Pancreas (tissue), 10 donors: ENCODE measurements around the gene PXK. TPM values are rescaled to one million over a fixed set of nuclear protein-coding genes. Genes with fewer than 3 reads are reported as not detected.

Experiments used
- ATAC-seq, 4 donors: fragments of 200-7000 bp; cut with Tn5 transposase; one replicate each; pipeline versions ENCODE4 v1.8.0 to v1.9.1; 2020; ENCODE audit warnings: mild to moderate bottlenecking in 4 of 4, moderate library complexity in 4 of 4
- DNase-seq, 6 donors: peaks; one replicate each; pipeline ENCODE4 v3.0.0-alpha.2; 2020
- FAIRE-seq: peaks from 2 replicates; lab custom pipeline; 2012; peaks lifted over from hg19 to GRCh38; lab: Jason Lieb, UNC
- H3K27ac ChIP-seq, 4 donors: fragments of 200-600 bp; sonication (generic); 1 replicate in 3 of 4; 2 replicates in 1 of 4; pipeline versions ENCODE4 v1.5.0 to v1.8.0; 2020
- H3K27me3 ChIP-seq, 4 donors: fragments of 200-600 bp; one replicate each; pipeline ENCODE4 v1.8.0; 2021
- H3K36me3 ChIP-seq, 3 donors: fragments of 200-600 bp; sonication (generic) in 1 of 3; one replicate each; pipeline versions ENCODE4 v1.5.0 to v1.8.0; 2020 to 2021
- H3K4me1 ChIP-seq, 3 donors: fragments of 200-600 bp; one replicate each; pipeline ENCODE4 v1.8.0; 2021
- H3K4me3 ChIP-seq, 4 donors: fragments of 200-600 bp; sonication (generic) in 2 of 4; one replicate each; pipeline versions ENCODE4 v1.5.0 to v1.8.0; 2020 to 2021
- H3K9me3 ChIP-seq, 4 donors: fragments of 200-600 bp; one replicate each; pipeline ENCODE4 v1.8.0; 2021
- WGBS, 2 donors: extraction: QIAGEN DNeasy Blood & Tissue Kit; methylation state at CpG; one replicate each; pipeline ENCODE4 v1.1.7; 2013; 5-methylcytosine and 5-hydroxymethylcytosine counted together
- intact Hi-C, 3 donors: fragments of 100-400 bp; cut with DNase I; formaldehyde crosslinking; loops; one replicate each; pipeline versions ENCODE4 v1.11.1 to v1.14.2; 2022
- polyA plus RNA-seq, 2 donors: library from polyadenylated mRNA; stranded (reverse); fragments of 200-250 nt; gene quantifications; one replicate each; pipeline ENCODE4 v1.2.3, GENCODE V29; 2013
- total RNA-seq, 6 donors: library from RNA; stranded (reverse); fragmentation: NEBNext Ultra II Directional in 4 of 6; extraction: Animal tissue kit (Norgen Biotek cat#: 25700) in 4 of 6; gene quantifications; one replicate each; pipeline versions ENCODE4 v1.2.1 to v1.2.4, GENCODE V29; 2021 to 2023
- TF ChIP-seq, protein P1 (sequence below), 4 donors: fragments of 200-600 bp; sonication (generic) in 3 of 4; IDR thresholded peaks; one replicate each; pipeline versions ENCODE4 v1.5.0 to v1.8.0; 2021; ENCODE audit warnings: antibody characterized with exemption in 4 of 4
- donor health status: healthy with polysubstance abuse.
- donor health status: DM: no; HTN: no; CAD: no; lungs with moderate emphysema.
- donor health status: DM: no; HTN: no; CAD: no.
- donor health status: control.
- donor health status: control.
- donor health status: Bipolar disorder and iron deficiency.
- donor health status: DM: yes; HTN: yes; CAD: no.
- donor health status: DM: no; HTN: no; CAD: no.
- donor health status: DM: no; HTN: no; CAD: no.
- donor health status: DM: yes; HTN: yes; CAD: no.

Gene PXK
- total and polyA plus RNA-seq, 8 donors = 3.2 to 11.2 (median 7.4) TPM

- FAIRE-seq (no peak), DNase-seq (no peak), ATAC-seq (no peak)
- 77 to 85% methylated on average over 4 of the region's 4 CpGs for WGBS, 2 donors
- no peak overlapping the region for H3K4me3 ChIP-seq
- H3K27ac ChIP-seq = no peak overlapping the region
- H3K9me3 ChIP-seq = no peaks in the 10 kb centered on the region
- H3K4me1 ChIP-seq = peaks cover 12 to 20% (median 13%) of the 10 kb centered on the region in 3 donors
- intact Hi-C loops = loop anchor here in 1 of 3 donors (10.0 kb wide), 1 partner anchor 166 kb away; no protein-coding TSS in a partner anchor
- TF ChIP-seq, protein P1, sequence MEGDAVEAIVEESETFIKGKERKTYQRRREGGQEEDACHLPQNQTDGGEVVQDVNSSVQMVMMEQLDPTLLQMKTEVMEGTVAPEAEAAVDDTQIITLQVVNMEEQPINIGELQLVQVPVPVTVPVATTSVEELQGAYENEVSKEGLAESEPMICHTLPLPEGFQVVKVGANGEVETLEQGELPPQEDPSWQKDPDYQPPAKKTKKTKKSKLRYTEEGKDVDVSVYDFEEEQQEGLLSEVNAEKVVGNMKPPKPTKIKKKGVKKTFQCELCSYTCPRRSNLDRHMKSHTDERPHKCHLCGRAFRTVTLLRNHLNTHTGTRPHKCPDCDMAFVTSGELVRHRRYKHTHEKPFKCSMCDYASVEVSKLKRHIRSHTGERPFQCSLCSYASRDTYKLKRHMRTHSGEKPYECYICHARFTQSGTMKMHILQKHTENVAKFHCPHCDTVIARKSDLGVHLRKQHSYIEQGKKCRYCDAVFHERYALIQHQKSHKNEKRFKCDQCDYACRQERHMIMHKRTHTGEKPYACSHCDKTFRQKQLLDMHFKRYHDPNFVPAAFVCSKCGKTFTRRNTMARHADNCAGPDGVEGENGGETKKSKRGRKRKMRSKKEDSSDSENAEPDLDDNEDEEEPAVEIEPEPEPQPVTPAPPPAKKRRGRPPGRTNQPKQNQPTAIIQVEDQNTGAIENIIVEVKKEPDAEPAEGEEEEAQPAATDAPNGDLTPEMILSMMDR (IDR thresholded peaks at IDR 0.05) = no peak
- H3K27me3 ChIP-seq = no peaks in the 10 kb centered on the region
- H3K36me3 ChIP-seq = no peaks in the 10 kb centered on the region
These were observed 136.4 kb downstream of the PXK start for GRCh38 chr3:58469096-58469495.

DNA sequence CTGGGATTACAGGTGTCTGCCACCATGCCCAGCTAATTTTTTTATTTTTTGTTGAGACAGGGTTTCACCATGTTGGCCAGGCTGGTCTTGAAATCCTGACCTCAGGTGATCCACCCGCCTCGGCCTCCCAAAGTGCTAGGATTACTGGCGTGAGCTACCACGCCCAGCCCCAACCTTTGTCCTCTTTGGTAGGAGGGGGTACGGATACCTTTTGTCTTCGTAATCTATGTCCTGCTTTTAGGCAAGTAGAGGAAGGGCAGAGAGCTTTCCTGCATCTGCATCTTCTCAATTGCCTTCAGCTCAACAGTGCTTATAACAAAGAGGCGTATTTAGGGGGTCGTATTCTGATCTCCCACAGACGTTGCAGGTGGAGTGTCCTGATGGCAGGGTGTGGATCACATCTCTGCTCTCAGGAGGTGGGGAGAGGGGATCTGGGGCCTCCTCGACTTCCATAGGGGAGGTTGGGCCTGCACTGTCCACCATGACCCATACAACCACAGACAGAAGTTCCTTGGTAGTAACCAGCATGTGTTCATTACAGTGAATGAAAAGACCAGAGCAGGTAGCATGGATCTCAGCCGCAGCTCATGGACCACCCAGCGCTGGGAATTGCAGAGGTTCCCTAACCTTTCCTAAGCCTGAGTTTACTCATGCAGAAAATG is 137.8 kb downstream of the PXK start:
- TF ChIP-seq, protein P1 (IDR thresholded peaks at IDR 0.05) = no peak
- Histone ChIP-seq H3K4me1 (peaks cover 12 to 20% (median 13%) of the 10 kb centered on the region in 3 donors), H3K36me3 (no peaks in the 10 kb centered on the region), H3K4me3 (no peak overlapping the region), H3K27ac (peak overlapping the region in 3 of 4 donors; percentile 36 to 76 (median 69)), H3K27me3 (no peaks in the 10 kb centered on the region), H3K9me3 (no peaks in the 10 kb centered on the region)
- intact Hi-C loops = no loop called here
- ATAC-seq = no peak
- whole genome bisulfite sequencing, 2 donors = 95 to 96% methylated on average over 12 of the region's 12 CpGs
- no peak for DNase-seq
- FAIRE-seq = no peak

DNA sequence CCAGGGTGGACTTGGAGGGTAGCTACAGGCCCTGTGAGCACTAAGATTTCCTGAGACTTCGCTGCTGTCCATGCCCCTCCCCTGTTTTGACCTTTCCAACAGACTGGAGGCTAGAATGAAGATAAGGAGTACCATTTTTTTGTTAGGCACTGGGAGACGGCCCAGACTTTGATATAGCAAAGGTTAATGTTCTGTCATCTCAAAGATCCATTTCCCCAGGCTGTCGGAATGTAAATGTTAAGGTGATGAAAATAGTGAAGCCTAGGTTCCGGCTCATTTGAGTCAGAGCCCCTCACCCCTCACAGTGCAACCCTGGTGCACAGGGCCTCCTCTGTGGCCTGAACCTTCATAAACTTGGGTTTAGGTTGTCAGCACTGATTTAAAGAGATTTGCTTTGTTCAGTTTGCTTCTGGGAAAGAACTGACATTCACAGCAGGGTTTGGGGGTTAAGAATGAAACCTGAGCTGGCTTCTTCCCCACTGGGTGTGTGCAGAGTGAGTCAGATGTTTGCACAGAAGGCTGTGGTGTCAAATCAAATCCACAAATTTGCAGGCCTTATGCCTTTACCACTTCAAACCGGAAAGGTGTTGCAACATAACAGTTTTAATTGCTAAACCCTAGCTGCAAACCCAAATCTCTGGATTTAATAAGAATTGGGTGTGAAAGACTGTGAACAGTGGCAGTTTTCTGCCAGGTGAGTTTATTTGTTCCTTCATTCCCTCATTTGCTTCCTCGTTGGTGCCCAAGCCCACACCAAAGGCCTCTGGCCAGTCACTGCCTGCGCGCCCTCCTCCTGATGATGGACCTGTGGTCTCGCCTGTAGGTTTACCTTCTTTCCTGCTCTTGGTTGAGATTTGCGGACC is 138.6 kb downstream of the PXK start:
- Histone ChIP-seq H3K4me1 (peaks cover 12 to 20% (median 13%) of the 10 kb centered on the region in 3 donors), H3K9me3 (no peaks in the 10 kb centered on the region), H3K27ac (peak overlapping the region; percentile 33 to 76 (median 64)), H3K4me3 (no peak overlapping the region), H3K36me3 (no peaks in the 10 kb centered on the region), H3K27me3 (no peaks in the 10 kb centered on the region)
- ATAC-seq = peak; percentile 93 to 98 (median 98)
- intact Hi-C loops = no loop called here
- FAIRE-seq = no peak
- peak in 3 of 6 donors; percentile 56 to 72 (median 58) for DNase-seq
- TF ChIP-seq, protein P1 (IDR thresholded peaks at IDR 0.05) = no peak
- WGBS, 2 donors = 46 to 54% methylated on average over 10 of the region's 10 CpGs

DNA sequence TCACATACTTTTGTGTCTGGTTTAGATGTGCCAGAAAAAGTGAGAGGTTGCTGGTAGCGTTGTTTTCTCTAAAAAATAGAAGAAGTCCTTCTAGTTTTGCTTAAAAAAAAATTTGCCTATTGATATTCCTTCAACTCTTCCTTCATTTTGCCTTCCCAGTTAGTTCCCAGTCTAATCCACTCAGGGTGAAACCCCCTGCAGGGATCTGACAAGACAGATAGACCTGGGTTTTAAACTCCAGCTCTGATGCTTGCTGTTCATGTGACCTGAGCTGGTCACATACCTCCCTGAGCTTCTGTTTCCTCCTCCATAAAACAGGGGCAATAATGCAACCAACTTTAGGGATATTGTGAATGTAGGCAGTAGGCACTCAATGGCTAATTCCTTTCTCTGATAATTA is 140.6 kb downstream of the PXK start:
- TF ChIP-seq, protein P1 (IDR thresholded peaks at IDR 0.05) = no peak
- DNase-seq (no peak), FAIRE-seq (no peak), ATAC-seq (no peak)
- Histone ChIP-seq H3K4me3 (no peak overlapping the region), H3K9me3 (no peaks in the 10 kb centered on the region), H3K4me1 (peaks cover 12 to 20% (median 13%) of the 10 kb centered on the region in 3 donors), H3K27ac (no peak overlapping the region), H3K27me3 (no peaks in the 10 kb centered on the region), H3K36me3 (no peaks in the 10 kb centered on the region)
- intact Hi-C loops = no loop called here
- 100% methylated on average over 1 of the region's 1 CpG for WGBS, 2 donors
